Fibroblast of skin of back (primary cell): ENCODE results near the gene RTF1.
"Not testable (repeated sequence)": the region's sequence is repeated elsewhere in the genome, so short reads cannot be mapped to it uniquely, and the experiment has no call there.

ENCODE experiments used
- DNase-seq: peaks from one replicate; pipeline ENCODE4 v3.0.0-alpha.2; 2013

RTF1 gene

GRCh38 chr15:41437448-41437847 lies 20.6 kb downstream of the RTF1 start:
- no peak for DNase-seq

GRCh38 chr15:41438206-41438605 lies 21.3 kb downstream of the RTF1 start:
- no peak for DNase-seq

- DNase-seq, result not testable (repeated sequence)
These were observed 21.9 kb downstream of the RTF1 start for GRCh38 chr15:41438745-41439144.

- DNase-seq, result no peak
These were observed 26.4 kb downstream of the RTF1 start for GRCh38 chr15:41443275-41443674.

- no peak for DNase-seq
These were observed 28.5 kb downstream of the RTF1 start for GRCh38 chr15:41445399-41445798.

- no peak for DNase-seq
These were observed 45.3 kb downstream of the RTF1 start for GRCh38 chr15:41462084-41462795.

- DNase-seq, result no peak
These were observed 48.1 kb downstream of the RTF1 start for GRCh38 chr15:41464889-41465580.

GRCh38 chr15:41465822-41466421 lies 49.0 kb downstream of the RTF1 start:
- DNase-seq, result peak; percentile 49

- DNase-seq, result no peak
These were observed 49.8 kb downstream of the RTF1 start for GRCh38 chr15:41466711-41467110.

- DNase-seq, result not testable (repeated sequence)
These were observed 52.7 kb downstream of the RTF1 start for GRCh38 chr15:41469644-41470043.

GRCh38 chr15:41473418-41473817 lies 56.5 kb downstream of the RTF1 start:
- DNase-seq, result no peak

- no peak for DNase-seq
These were observed 57.5 kb downstream of the RTF1 start for GRCh38 chr15:41474436-41474835.

GRCh38 chr15:41474941-41475340 lies 58.0 kb downstream of the RTF1 start:
- no peak for DNase-seq

GRCh38 chr15:41476416-41477048 lies 59.6 kb downstream of the RTF1 start:
- no peak for DNase-seq

GRCh38 chr15:41480396-41481140 lies 63.7 kb downstream of the RTF1 start:
- DNase-seq, result no peak

- no peak for DNase-seq
These were observed 65.4 kb downstream of the RTF1 start for GRCh38 chr15:41482110-41482877.

GRCh38 chr15:41483115-41483514 lies 66.2 kb downstream of the RTF1 start:
- DNase-seq, result no peak

GRCh38 chr15:41483519-41483918 lies 66.6 kb downstream of the RTF1 start:
- no peak for DNase-seq

GRCh38 chr15:41484937-41485625 lies 68.2 kb downstream of the RTF1 start:
- no peak for DNase-seq

GRCh38 chr15:41486286-41486685 lies 69.4 kb downstream of the RTF1 start:
- no peak for DNase-seq

- DNase-seq, result no peak
These were observed 70.5 kb downstream of the RTF1 start for GRCh38 chr15:41487381-41487780.
